ENCODE results near the gene VWA3B. TPM values are rescaled to one million over a fixed set of nuclear protein-coding genes. Genes with fewer than 3 reads are reported as not detected.
"Not testable (repeated sequence)": the region's sequence is repeated elsewhere in the genome, so short reads cannot be mapped to it uniquely, and the experiment has no call there.

Gene VWA3B
- polyA plus RNA-seq, 1 donor (not counting 4 experiments of a cell fraction or from before 2014, with no cell fraction given), result not detected

GRCh38 chr2:98040331-98040939, 46.5 kb upstream of the VWA3B start:
- Histone ChIP-seq H3K79me2 (ENCODE audit: control insufficient read depth, insufficient read depth, low read length) (no peaks in the 10 kb centered on the region), H3K9me1 (ENCODE audit: control insufficient read depth, extremely low read depth, insufficient read depth, low read length) (no peaks in the 10 kb centered on the region), H3K4me1 (ENCODE audit: control insufficient read depth, extremely low read depth, insufficient read depth, low read length) (no peaks in the 10 kb centered on the region), H3K36me3 (ENCODE audit: control insufficient read depth in 2 of 2, extremely low read depth in 1 of 2, insufficient read depth in 2 of 2, low read length in 2 of 2) (no peaks in the 10 kb centered on the region), H3K27me3 (ENCODE audit: control insufficient read depth, extremely low read depth, insufficient read depth, low read length) (no peaks in the 10 kb centered on the region), H3K4me2 (ENCODE audit: control insufficient read depth, extremely low read depth, insufficient read depth, low read depth, low read length) (no peak overlapping the region), H4K20me1 (ENCODE audit: control insufficient read depth, extremely low read depth, insufficient read depth, low read length) (no peaks in the 10 kb centered on the region), H3K4me3 (ENCODE audit: control insufficient read depth in 2 of 3, extremely low read depth in 1 of 3, insufficient read depth in 2 of 3, low read depth in 1 of 3, low read length in 3 of 3) (no peak overlapping the region), H2AFZ (ENCODE audit: control insufficient read depth, low read length) (no peak overlapping the region), H3K9me3 (ENCODE audit: control insufficient read depth, low read depth, low read length) (no peaks in the 10 kb centered on the region), H3K9ac (ENCODE audit: control insufficient read depth, extremely low read depth, insufficient read depth, low read length) (no peak overlapping the region), H3K27ac (ENCODE audit: control insufficient read depth, insufficient read depth, low read length) (no peak overlapping the region)
- dilution Hi-C loops (cut with MboI; ENCODE audit: extremely low pct_ligation_motif_present, low sequenced_read_pairs), result no loop called here
- no peak for FAIRE-seq
- DNase-seq (ENCODE audit: low read depth, low spot score), result no peak
- TF ChIP-seq EZH2 (IDR thresholded peaks at IDR 0.05; ENCODE audit: low read length) (no peak), CTCF (optimal IDR thresholded peaks at IDR 0.05 in 1 of 3, IDR thresholded peaks at IDR 0.05 in 1 of 3, conservative IDR thresholded peaks at IDR 0.05 in 1 of 3; ENCODE audit: extremely low read depth in 1 of 3, insufficient read depth in 2 of 3, low read length in 3 of 3) (no peak)

GRCh38 chr2:98043101-98043500, 43.9 kb upstream of the VWA3B start:
- Histone ChIP-seq H2AFZ (ENCODE audit: control insufficient read depth, low read length) (no peak overlapping the region), H3K9ac (ENCODE audit: control insufficient read depth, extremely low read depth, insufficient read depth, low read length) (no peak overlapping the region), H3K9me3 (ENCODE audit: control insufficient read depth, low read depth, low read length) (no peaks in the 10 kb centered on the region), H3K79me2 (ENCODE audit: control insufficient read depth, insufficient read depth, low read length) (no peaks in the 10 kb centered on the region), H3K4me2 (ENCODE audit: control insufficient read depth, extremely low read depth, insufficient read depth, low read depth, low read length) (no peak overlapping the region), H3K36me3 (ENCODE audit: control insufficient read depth in 2 of 2, extremely low read depth in 1 of 2, insufficient read depth in 2 of 2, low read length in 2 of 2) (no peaks in the 10 kb centered on the region), H4K20me1 (ENCODE audit: control insufficient read depth, extremely low read depth, insufficient read depth, low read length) (no peaks in the 10 kb centered on the region), H3K9me1 (ENCODE audit: control insufficient read depth, extremely low read depth, insufficient read depth, low read length) (no peaks in the 10 kb centered on the region), H3K4me1 (ENCODE audit: control insufficient read depth, extremely low read depth, insufficient read depth, low read length) (no peaks in the 10 kb centered on the region), H3K4me3 (ENCODE audit: control insufficient read depth in 2 of 3, extremely low read depth in 1 of 3, insufficient read depth in 2 of 3, low read depth in 1 of 3, low read length in 3 of 3) (no peak overlapping the region), H3K27ac (ENCODE audit: control insufficient read depth, insufficient read depth, low read length) (no peak overlapping the region), H3K27me3 (ENCODE audit: control insufficient read depth, extremely low read depth, insufficient read depth, low read length) (no peaks in the 10 kb centered on the region)
- dilution Hi-C loops (cut with MboI; ENCODE audit: extremely low pct_ligation_motif_present, low sequenced_read_pairs), result no loop called here
- TF ChIP-seq CTCF (optimal IDR thresholded peaks at IDR 0.05 in 1 of 3, IDR thresholded peaks at IDR 0.05 in 1 of 3, conservative IDR thresholded peaks at IDR 0.05 in 1 of 3; ENCODE audit: extremely low read depth in 1 of 3, insufficient read depth in 2 of 3, low read length in 3 of 3), result no peak
- no peak for TF ChIP-seq EZH2 (IDR thresholded peaks at IDR 0.05; ENCODE audit: low read length)
- FAIRE-seq (no peak), DNase-seq (ENCODE audit: low read depth, low spot score) (no peak)

GRCh38 chr2:98044730-98045129, 42.2 kb upstream of the VWA3B start:
- dilution Hi-C loops (cut with MboI; ENCODE audit: extremely low pct_ligation_motif_present, low sequenced_read_pairs); H3K27ac ChIP-seq (ENCODE audit: control insufficient read depth, insufficient read depth, low read length); H3K79me2 ChIP-seq (ENCODE audit: control insufficient read depth, insufficient read depth, low read length); H3K9me1 ChIP-seq (ENCODE audit: control insufficient read depth, extremely low read depth, insufficient read depth, low read length); FAIRE-seq; DNase-seq (ENCODE audit: low read depth, low spot score); H2AFZ ChIP-seq (ENCODE audit: control insufficient read depth, low read length); H3K9me3 ChIP-seq (ENCODE audit: control insufficient read depth, low read depth, low read length); H3K4me3 ChIP-seq (ENCODE audit: control insufficient read depth in 2 of 3, extremely low read depth in 1 of 3, insufficient read depth in 2 of 3, low read depth in 1 of 3, low read length in 3 of 3); H3K9ac ChIP-seq (ENCODE audit: control insufficient read depth, extremely low read depth, insufficient read depth, low read length); H3K27me3 ChIP-seq (ENCODE audit: control insufficient read depth, extremely low read depth, insufficient read depth, low read length); H3K4me2 ChIP-seq (ENCODE audit: control insufficient read depth, extremely low read depth, insufficient read depth, low read depth, low read length); H3K4me1 ChIP-seq (ENCODE audit: control insufficient read depth, extremely low read depth, insufficient read depth, low read length); H3K36me3 ChIP-seq (ENCODE audit: control insufficient read depth in 2 of 2, extremely low read depth in 1 of 2, insufficient read depth in 2 of 2, low read length in 2 of 2); H4K20me1 ChIP-seq (ENCODE audit: control insufficient read depth, extremely low read depth, insufficient read depth, low read length): not testable (repeated sequence)

All from keratinocyte (primary cell).